Mucosa of descending colon (tissue), 3 donors: ENCODE results near the gene SLAMF6. TPM values are rescaled to one million over a fixed set of nuclear protein-coding genes. Genes with fewer than 3 reads are reported as not detected.
A peak's percentile ranks its signal among the peaks of the same experiment; 100 is the strongest.

Experiments used
- ATAC-seq: fragments of 200-7000 bp; cut with Tn5 transposase; one replicate; pipeline ENCODE4 v1.9.1; 2020; ENCODE audit warnings: mild to moderate bottlenecking, moderate library complexity
- DNase-seq, 3 donors: peaks; one replicate each; pipeline ENCODE4 v3.0.0-alpha.2; 2020
- H3K36me3 ChIP-seq: fragments of 200-600 bp; one replicate; pipeline ENCODE4 v1.8.0; 2021; ENCODE audit warnings: low read depth, mild to moderate bottlenecking
- H3K4me1 ChIP-seq: fragments of 200-600 bp; one replicate; pipeline ENCODE4 v1.8.0; 2021; ENCODE audit warnings: low read depth, mild to moderate bottlenecking
- H3K4me3 ChIP-seq: fragments of 200-600 bp; one replicate; pipeline ENCODE4 v1.8.0; 2021; ENCODE audit warnings: mild to moderate bottlenecking
- H3K9me3 ChIP-seq: fragments of 200-600 bp; one replicate; pipeline ENCODE4 v1.8.0; 2021; ENCODE audit warnings: mild to moderate bottlenecking
- intact Hi-C, 2 donors: fragments of 100-400 bp; cut with DNase I in 1 of 2; cut with micrococcal nuclease in 1 of 2; formaldehyde crosslinking; loops; one replicate each; pipeline versions ENCODE4 v1.11.0 to v1.11.1; 2022; cut with DNase I, micrococcal nuclease
- total RNA-seq, 3 donors: library from RNA; stranded (reverse); fragmentation: NEBNext Ultra II Directional in 2 of 3; extraction: Animal tissue kit (Norgen Biotek cat#: 25700) in 2 of 3; gene quantifications; one replicate each; pipeline versions ENCODE4 v1.2.1 to v1.2.4, GENCODE V29; 2021 to 2023
- TF ChIP-seq, protein P1 (sequence below): fragments of 200-600 bp; IDR thresholded peaks from one replicate; pipeline ENCODE4 v1.8.0; 2022; ENCODE audit warnings: antibody characterized with exemption, mild to moderate bottlenecking
- donor health status: DM: no; HTN: no; CAD: no; lungs with moderate emphysema.
- donor health status: DM: no; HTN: no; CAD: no.
- donor health status: DM: no; HTN: yes; CAD: no.

Gene SLAMF6
- total RNA-seq, 3 donors from 2014 or later: 1.2 to 2.6 (median 2.4) TPM

DNA sequence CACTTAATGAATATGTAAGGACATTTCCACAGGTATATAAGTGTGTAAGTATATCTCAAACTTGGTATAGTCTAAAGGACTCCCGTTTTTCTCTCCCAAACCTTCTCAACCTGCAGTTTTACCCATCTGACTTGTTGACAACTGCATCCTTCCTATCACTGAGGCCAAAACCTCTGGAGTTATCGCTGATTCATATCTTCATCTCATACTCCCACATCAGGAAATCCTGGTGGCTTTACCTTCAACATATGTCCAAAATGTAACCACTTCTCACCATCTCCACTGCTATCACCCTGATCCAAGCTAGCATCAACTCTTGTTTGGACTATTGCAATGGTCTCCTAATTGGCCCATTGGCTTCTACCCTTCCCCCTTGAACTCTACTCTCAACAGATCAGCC, 30.4 kb downstream of the SLAMF6 start:
- TF ChIP-seq, protein P1, sequence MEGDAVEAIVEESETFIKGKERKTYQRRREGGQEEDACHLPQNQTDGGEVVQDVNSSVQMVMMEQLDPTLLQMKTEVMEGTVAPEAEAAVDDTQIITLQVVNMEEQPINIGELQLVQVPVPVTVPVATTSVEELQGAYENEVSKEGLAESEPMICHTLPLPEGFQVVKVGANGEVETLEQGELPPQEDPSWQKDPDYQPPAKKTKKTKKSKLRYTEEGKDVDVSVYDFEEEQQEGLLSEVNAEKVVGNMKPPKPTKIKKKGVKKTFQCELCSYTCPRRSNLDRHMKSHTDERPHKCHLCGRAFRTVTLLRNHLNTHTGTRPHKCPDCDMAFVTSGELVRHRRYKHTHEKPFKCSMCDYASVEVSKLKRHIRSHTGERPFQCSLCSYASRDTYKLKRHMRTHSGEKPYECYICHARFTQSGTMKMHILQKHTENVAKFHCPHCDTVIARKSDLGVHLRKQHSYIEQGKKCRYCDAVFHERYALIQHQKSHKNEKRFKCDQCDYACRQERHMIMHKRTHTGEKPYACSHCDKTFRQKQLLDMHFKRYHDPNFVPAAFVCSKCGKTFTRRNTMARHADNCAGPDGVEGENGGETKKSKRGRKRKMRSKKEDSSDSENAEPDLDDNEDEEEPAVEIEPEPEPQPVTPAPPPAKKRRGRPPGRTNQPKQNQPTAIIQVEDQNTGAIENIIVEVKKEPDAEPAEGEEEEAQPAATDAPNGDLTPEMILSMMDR: no peak
- intact Hi-C loops: no loop called here
- Histone ChIP-seq H3K36me3 (no peaks in the 10 kb centered on the region), H3K4me1 (no peaks in the 10 kb centered on the region), H3K9me3 (no peaks in the 10 kb centered on the region), H3K4me3 (no peak overlapping the region)
- no peak for ATAC-seq
- no peak for DNase-seq

DNA sequence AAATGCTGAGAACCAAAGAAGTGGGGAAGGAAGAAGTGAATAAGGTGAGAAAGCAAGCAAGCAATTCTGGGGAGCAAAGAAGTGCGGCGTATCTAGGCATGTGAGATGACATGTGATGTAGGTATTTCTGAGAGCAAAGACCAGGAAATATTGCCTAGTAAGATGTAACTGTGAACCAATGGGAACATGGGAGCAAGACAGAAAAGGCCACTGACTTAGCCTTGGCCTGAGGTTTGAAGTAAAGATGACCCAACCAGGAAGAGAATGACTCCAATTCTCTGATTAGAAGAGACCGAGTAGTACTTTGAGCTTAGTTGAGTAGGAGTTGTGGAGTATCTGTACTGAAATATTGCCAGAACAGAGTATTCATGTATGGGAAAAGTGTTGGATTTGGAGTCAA, 31.1 kb downstream of the SLAMF6 start:
- no peak for ATAC-seq
- TF ChIP-seq, protein P1: no peak
- H3K9me3 ChIP-seq: no peaks in the 10 kb centered on the region
- no peaks in the 10 kb centered on the region for H3K36me3 ChIP-seq
- intact Hi-C loops: no loop called here
- H3K4me3 ChIP-seq: no peak overlapping the region
- no peaks in the 10 kb centered on the region for H3K4me1 ChIP-seq
- no peak for DNase-seq

DNA sequence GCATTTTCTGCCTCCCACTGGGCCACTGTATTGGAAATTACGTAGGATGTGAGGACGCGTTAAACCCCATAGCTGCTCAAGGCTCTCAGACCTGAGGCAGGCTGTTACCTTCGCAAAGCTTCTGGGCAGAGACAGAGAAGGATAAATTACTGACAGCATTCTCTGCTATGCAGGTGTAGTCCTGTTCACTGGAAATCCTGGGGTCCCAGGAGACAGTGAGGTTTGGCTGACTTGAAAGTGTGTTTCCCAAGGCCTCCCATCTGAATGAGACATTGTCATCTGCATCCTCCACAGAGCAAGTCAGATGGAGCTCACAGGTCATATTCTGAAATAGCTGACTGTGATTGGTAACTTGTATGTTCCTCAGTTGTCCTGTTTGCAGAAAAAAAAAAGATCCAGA, 32.0 kb downstream of the SLAMF6 start:
- TF ChIP-seq, protein P1: no peak
- intact Hi-C loops: no loop called here
- no peak for ATAC-seq

DNA sequence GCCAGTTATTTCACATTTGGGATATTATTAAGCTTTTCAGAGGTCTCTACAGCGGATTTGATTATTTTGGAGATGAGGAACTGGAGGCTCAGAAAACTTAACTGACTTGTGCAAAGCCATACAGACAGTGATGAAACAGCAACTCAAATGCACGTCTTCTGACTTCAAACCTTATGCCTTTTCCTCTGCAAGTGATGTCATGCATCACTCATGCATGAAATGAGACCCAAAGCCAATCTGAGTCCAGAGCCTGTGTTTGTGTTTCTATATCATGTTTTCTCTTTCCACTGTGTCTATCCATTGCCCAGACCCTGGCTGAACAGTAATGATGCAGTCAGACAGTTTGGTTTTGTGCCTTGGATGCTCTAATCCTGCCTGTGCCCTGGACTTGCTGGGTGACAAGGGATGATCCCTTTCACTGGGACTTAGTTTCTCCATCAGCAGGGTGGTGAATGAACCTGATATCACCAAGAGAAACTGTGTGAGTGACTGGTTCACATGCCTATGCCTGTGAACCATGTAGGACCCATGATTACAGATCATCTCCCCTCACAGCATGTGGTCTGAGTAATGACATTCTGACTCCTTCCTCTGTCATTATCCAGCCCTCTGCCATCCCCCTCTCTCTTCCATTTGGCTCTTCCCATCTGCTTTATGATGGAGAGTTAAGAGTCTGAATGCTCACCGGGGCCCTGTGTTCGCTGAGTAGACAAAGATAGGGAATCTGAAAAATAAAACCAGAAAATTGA, 33.4 kb downstream of the SLAMF6 start:
- TF ChIP-seq, protein P1: no peak
- intact Hi-C loops: no loop called here
- Histone ChIP-seq H3K36me3 (no peaks in the 10 kb centered on the region), H3K9me3 (no peaks in the 10 kb centered on the region), H3K4me3 (no peak overlapping the region), H3K4me1 (no peaks in the 10 kb centered on the region)
- no peak for DNase-seq
- ATAC-seq: no peak

More for the DNA sequence above, 32.0 kb downstream of the SLAMF6 start:
- no peak for DNase-seq
- H3K36me3 ChIP-seq: no peaks in the 10 kb centered on the region
- H3K9me3 ChIP-seq: no peaks in the 10 kb centered on the region
- H3K4me1 ChIP-seq: no peaks in the 10 kb centered on the region
- H3K4me3 ChIP-seq: no peak overlapping the region

DNA sequence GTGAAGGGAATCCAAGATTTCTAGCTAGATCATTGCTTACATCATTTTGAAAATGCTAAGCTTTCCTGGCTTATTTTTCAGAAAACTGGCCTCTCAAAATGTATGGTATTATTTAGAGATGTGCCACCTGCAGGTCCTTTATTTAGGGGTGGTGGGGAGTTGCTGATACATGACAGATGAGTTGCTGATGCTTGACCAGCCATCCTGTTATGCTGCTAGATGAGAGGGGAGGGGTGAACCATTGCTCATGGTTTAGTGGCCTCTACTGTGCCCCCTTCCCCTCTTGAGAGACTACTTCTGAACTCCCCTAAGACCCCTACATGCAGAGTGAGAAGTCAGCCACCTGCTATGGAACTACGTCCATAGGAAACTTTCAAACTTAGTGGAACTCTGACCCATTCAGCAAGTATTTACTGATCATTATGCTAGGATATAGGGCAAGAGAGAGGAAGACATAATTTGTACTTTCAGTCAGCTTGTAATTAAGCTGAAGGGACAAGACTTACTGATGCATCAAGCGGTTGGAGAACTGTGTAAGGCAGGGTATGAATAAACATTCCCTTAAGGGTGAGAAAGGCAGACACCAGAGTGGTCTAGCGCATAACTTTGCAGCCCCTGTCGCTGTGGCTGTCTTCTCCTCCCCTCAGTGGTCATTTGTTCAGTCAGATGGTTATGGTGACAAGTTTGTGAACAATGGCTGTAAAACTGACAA, 34.6 kb downstream of the SLAMF6 start:
- TF ChIP-seq, protein P1: no peak
- peak; percentile 77 for ATAC-seq
- no peaks in the 10 kb centered on the region for H3K9me3 ChIP-seq
- H3K36me3 ChIP-seq: no peaks in the 10 kb centered on the region
- intact Hi-C loops: no loop called here
- no peak overlapping the region for H3K4me3 ChIP-seq
- no peak for DNase-seq
- no peaks in the 10 kb centered on the region for H3K4me1 ChIP-seq
